ENCODE results near the gene RASAL2.

DNA sequence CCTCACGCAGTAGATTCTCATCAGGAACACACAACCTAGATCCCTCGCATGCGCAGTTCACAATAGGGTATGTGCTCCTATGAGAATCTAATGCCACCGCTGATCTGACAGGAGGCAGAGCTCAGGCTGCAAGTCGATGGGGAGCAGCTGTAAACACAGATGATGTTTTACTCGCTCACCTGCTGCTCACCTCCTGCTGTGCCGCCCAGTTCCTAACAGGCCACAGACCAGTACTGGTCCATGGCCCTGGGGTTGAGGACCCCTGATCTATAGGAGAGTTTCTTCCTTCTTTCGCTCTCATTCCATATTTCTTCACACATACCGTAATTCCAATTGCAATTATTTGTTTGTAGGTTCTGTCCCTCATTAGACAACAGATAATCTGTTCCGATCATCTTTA lies 299.5 kb downstream of the RASAL2 start:
- TF ChIP-seq CHD4 (IDR thresholded peaks at IDR 0.05; ENCODE audit: borderline replicate concordance) (no peak), EP300 (IDR thresholded peaks at IDR 0.05) (no peak), NFE2L2 (conservative IDR thresholded peaks at IDR 0.05; ENCODE audit: low read length) (no peak)
- TF ChIP-seq, protein P1, sequence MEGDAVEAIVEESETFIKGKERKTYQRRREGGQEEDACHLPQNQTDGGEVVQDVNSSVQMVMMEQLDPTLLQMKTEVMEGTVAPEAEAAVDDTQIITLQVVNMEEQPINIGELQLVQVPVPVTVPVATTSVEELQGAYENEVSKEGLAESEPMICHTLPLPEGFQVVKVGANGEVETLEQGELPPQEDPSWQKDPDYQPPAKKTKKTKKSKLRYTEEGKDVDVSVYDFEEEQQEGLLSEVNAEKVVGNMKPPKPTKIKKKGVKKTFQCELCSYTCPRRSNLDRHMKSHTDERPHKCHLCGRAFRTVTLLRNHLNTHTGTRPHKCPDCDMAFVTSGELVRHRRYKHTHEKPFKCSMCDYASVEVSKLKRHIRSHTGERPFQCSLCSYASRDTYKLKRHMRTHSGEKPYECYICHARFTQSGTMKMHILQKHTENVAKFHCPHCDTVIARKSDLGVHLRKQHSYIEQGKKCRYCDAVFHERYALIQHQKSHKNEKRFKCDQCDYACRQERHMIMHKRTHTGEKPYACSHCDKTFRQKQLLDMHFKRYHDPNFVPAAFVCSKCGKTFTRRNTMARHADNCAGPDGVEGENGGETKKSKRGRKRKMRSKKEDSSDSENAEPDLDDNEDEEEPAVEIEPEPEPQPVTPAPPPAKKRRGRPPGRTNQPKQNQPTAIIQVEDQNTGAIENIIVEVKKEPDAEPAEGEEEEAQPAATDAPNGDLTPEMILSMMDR (IDR thresholded peaks at IDR 0.05), result no peak

All from A549 (cell line).